GM23338 (cell line): ENCODE data around the gene CAMTA1. TPM values are rescaled to one million over a fixed set of nuclear protein-coding genes. Genes with fewer than 3 reads are reported as not detected.

Experiments
- ATAC-seq: fragments of 200-7000 bp; cut with Tn5 transposase; 3 replicates; pipeline ENCODE4 v1.9.1; 2020
- DNase-seq: peaks from one replicate; pipeline ENCODE4 v3.0.0-alpha.2; 2015; ENCODE audit warnings: low spot score
- H2AFZ ChIP-seq: fragments of 200-600 bp; sonication (generic); 2 replicates; pipeline ENCODE4 v1.8.0; 2016; ENCODE audit warnings: antibody characterized with exemption, mild to moderate bottlenecking, moderate library complexity
- H3F3A ChIP-seq: fragments of 200-600 bp; sonication (generic); replicated peaks from 2 replicates; pipeline ENCODE4 v1.8.0; 2017; ENCODE audit warnings: antibody characterized with exemption, mixed run types, low read depth
- H3K27ac ChIP-seq: fragments of 200-600 bp; sonication (generic); 2 replicates; pipeline ENCODE4 v1.6.1; 2016; ENCODE audit warnings: low read depth
- H3K27me3 ChIP-seq: fragments of 200-600 bp; sonication (generic); 2 replicates; pipeline ENCODE4 v1.8.0; 2016; ENCODE audit warnings: mild to moderate bottlenecking, mixed run types, moderate library complexity; ENCODE audit not compliant: insufficient read depth
- H3K36me3 ChIP-seq: fragments of 200-600 bp; sonication (generic); 2 replicates; pipeline ENCODE4 v1.8.0; 2016; ENCODE audit warnings: mild to moderate bottlenecking; ENCODE audit not compliant: insufficient read depth
- H3K4me1 ChIP-seq: fragments of 200-600 bp; sonication (generic); 2 replicates; pipeline ENCODE4 v1.8.0; 2016; ENCODE audit warnings: mild to moderate bottlenecking, moderate library complexity; ENCODE audit not compliant: insufficient read depth
- H3K4me2 ChIP-seq: fragments of 200-600 bp; sonication (generic); 2 replicates; pipeline ENCODE4 v1.7.1; 2017; ENCODE audit warnings: mixed run types
- H3K4me3 ChIP-seq: fragments of 200-600 bp; sonication (generic); 2 replicates; pipeline ENCODE4 v1.6.1; 2016; ENCODE audit warnings: mixed run types
- H3K79me2 ChIP-seq: fragments of 200-600 bp; sonication (generic); replicated peaks from 2 replicates; pipeline ENCODE4 v1.8.0; 2017; ENCODE audit warnings: mild to moderate bottlenecking; ENCODE audit not compliant: insufficient read depth
- H3K9me2 ChIP-seq: fragments of 200-600 bp; sonication (generic); 2 replicates; pipeline ENCODE4 v1.8.0; 2017; ENCODE audit not compliant: insufficient read depth
- H4K20me1 ChIP-seq: fragments of 200-600 bp; sonication (generic); replicated peaks from 2 replicates; pipeline ENCODE4 v1.8.0; 2017; ENCODE audit warnings: mild to moderate bottlenecking; ENCODE audit not compliant: insufficient read depth
- H3K27ac Mint-ChIP-seq: 2 replicates; pipeline ENCODE4 v1.8.0; 2020; ENCODE audit warnings: inconsistent platforms, mild to moderate bottlenecking, moderate library complexity, mixed read lengths
- H3K27me3 Mint-ChIP-seq: 3 replicates; pipeline ENCODE4 v1.8.0; 2022; ENCODE audit warnings: low read depth, mild to moderate bottlenecking, moderate library complexity, mixed read lengths, inconsistent platforms; ENCODE audit not compliant: insufficient read depth, poor library complexity
- H3K36me3 Mint-ChIP-seq: 3 replicates; pipeline ENCODE4 v1.8.0; 2021; ENCODE audit warnings: low read depth, mild to moderate bottlenecking, inconsistent platforms, moderate library complexity, mixed read lengths
- H3K4me1 Mint-ChIP-seq: 3 replicates; pipeline ENCODE4 v1.8.0; 2020; ENCODE audit warnings: mild to moderate bottlenecking, inconsistent platforms, mixed read lengths
- H3K4me3 Mint-ChIP-seq: 3 replicates; pipeline ENCODE4 v1.8.0; 2021; ENCODE audit warnings: moderate library complexity, mild to moderate bottlenecking, inconsistent platforms, mixed read lengths
- H3K9me3 Mint-ChIP-seq: 3 replicates; pipeline ENCODE4 v1.8.0; 2020; ENCODE audit warnings: moderate library complexity, mild to moderate bottlenecking, inconsistent platforms, mixed read lengths
- CREB1 ChIP-seq: fragments of 250-450 bp; sonication (Bioruptor Pico); IDR thresholded peaks from 2 replicates; pipeline ENCODE4 v1.5.0; 2020; ENCODE audit warnings: low read depth, mild to moderate bottlenecking, moderate library complexity
- EZH2 ChIP-seq: fragments of 200-600 bp; sonication (generic); IDR thresholded peaks from one replicate; pipeline ENCODE4 v1.8.0; 2017; ENCODE audit warnings: antibody characterized with exemption, mild to moderate bottlenecking, low read depth; ENCODE audit not compliant: unreplicated experiment
- JUNB ChIP-seq: IDR thresholded peaks from one replicate; pipeline ENCODE4 v1.6.1; 2016; ENCODE audit warnings: antibody characterized with exemption; ENCODE audit not compliant: unreplicated experiment
- NANOG ChIP-seq: IDR thresholded peaks from 2 replicates; pipeline ENCODE4 v1.6.1; 2016; ENCODE audit warnings: antibody characterized with exemption, borderline replicate concordance
- POLR2AphosphoS5 ChIP-seq: IDR thresholded peaks from 2 replicates; pipeline ENCODE4 v1.6.1; 2016; ENCODE audit warnings: antibody characterized with exemption, low read depth
- ZNF114 ChIP-seq: fragments of 250-450 bp; sonication (Bioruptor Pico); IDR thresholded peaks from 2 replicates; pipeline ENCODE4 v1.5.0; 2020; ENCODE audit warnings: mild to moderate bottlenecking, moderate library complexity
- polyA plus RNA-seq: library from polyadenylated mRNA; unstranded; fragments of >200 nt; fragmentation: Nextera tagmentation; extraction: Ambion mirVana; gene quantifications from 2 replicates; pipeline ENCODE4 v1.2.1, GENCODE V29; 2016
- total RNA-seq: library from RNA; depleted of rRNA; stranded (reverse); fragments of >200 nt; shearing (Covaris generic); gene quantifications from 2 replicates; pipeline ENCODE4 v1.2.3, GENCODE V29; 2014
- TF ChIP-seq, protein P1 (sequence below), 2 experiments: fragments of 200-600 bp in 1 of 2; sonication (generic) in 1 of 2; conservative IDR thresholded peaks; 2 replicates each; pipeline versions ENCODE4 v1.5.1 to v1.6.1; 2016 to 2017; ENCODE audit warnings: antibody characterized with exemption in 2 of 2, low read depth in 2 of 2, mild to moderate bottlenecking in 2 of 2, moderate library complexity in 1 of 2
- TF ChIP-seq, protein P2 (sequence below): fragments of 250-450 bp; sonication (Bioruptor Pico); IDR thresholded peaks from 2 replicates; pipeline ENCODE4 v1.5.0; 2020; ENCODE audit warnings: mild to moderate bottlenecking, moderate library complexity

CAMTA1 gene
- total and polyA plus RNA-seq, 2 experiments from 2014 or later: 115 to 519 TPM

DNA sequence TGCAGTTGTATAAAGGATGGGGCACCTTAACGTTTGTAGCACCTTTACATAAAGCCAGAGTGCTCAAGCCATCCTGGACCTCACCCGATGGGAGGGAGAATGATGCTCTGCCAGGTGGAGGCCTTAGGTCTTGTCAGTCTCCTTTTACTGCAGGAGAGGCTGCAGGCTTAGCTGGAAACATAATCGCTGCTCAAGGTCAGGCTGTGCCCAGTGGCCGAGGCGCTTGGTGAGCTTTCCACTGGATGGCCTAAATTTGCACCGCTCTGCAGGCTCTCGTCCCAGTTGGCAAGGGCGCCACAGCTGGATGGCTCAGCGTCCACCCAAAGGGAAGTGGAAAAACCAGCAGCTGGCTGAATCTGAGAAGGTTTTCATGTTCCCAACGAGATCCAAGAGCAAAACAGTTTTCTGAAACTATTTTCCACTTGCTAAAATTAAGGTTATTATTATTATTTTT, 438.9 kb downstream of the CAMTA1 start (continued):
- TF ChIP-seq CREB1 (CRISPR knock-in tag): no peak
- TF ChIP-seq ZNF114 (CRISPR knock-in tag): no peak
- no peak for TF ChIP-seq POLR2AphosphoS5
- TF ChIP-seq NANOG: no peak

DNA sequence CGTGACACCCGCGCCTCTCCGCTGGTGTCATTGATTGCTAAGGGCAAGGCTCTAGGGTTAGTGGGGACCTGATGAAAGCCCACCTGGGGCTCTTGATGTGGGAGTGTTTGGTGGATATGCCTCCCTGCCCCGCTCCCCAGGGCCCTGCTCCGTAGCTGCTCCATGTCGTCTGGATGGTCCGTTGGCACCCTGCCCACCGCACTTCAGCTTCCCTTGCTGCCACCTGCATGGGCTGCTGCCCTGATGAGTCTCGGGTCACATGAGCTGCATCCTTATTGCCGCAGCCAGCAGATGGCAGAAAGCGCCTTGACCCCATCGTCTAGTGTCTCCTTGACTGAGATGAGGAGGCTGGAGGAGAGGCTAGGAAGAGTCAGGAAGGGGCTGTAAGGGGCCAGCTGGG, 439.4 kb downstream of the CAMTA1 start:
- Mint-ChIP-seq H3K27ac (no peak overlapping the region), H3K4me3 (no peak overlapping the region), H3K4me1 (peaks cover 2% of the 10 kb centered on the region; the same call in 1 of the 3 replicates), H3K36me3 (no peaks in the 10 kb centered on the region), H3K9me3 (no peaks in the 10 kb centered on the region), H3K27me3 (peaks cover 5% of the 10 kb centered on the region)
- H3F3A ChIP-seq: no peaks in the 10 kb centered on the region
- no peak overlapping the region for H3K4me2 ChIP-seq
- no peak overlapping the region for H2AFZ ChIP-seq
- DNase-seq (peak; percentile 49), ATAC-seq (peak; percentile 80)
- H3K4me3 ChIP-seq: no peak overlapping the region
- no peak overlapping the region for H3K27ac ChIP-seq
- H3K4me1 ChIP-seq: no peaks in the 10 kb centered on the region
- no peaks in the 10 kb centered on the region for H3K36me3 ChIP-seq
- no peaks in the 10 kb centered on the region for H3K9me2 ChIP-seq
- TF ChIP-seq, protein P1, sequence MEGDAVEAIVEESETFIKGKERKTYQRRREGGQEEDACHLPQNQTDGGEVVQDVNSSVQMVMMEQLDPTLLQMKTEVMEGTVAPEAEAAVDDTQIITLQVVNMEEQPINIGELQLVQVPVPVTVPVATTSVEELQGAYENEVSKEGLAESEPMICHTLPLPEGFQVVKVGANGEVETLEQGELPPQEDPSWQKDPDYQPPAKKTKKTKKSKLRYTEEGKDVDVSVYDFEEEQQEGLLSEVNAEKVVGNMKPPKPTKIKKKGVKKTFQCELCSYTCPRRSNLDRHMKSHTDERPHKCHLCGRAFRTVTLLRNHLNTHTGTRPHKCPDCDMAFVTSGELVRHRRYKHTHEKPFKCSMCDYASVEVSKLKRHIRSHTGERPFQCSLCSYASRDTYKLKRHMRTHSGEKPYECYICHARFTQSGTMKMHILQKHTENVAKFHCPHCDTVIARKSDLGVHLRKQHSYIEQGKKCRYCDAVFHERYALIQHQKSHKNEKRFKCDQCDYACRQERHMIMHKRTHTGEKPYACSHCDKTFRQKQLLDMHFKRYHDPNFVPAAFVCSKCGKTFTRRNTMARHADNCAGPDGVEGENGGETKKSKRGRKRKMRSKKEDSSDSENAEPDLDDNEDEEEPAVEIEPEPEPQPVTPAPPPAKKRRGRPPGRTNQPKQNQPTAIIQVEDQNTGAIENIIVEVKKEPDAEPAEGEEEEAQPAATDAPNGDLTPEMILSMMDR (conservative IDR thresholded peaks at IDR 0.05; ENCODE audit: low read depth in 2 of 2): peak; percentile 43 to 85
- TF ChIP-seq EZH2: no peak
- H4K20me1 ChIP-seq: no peaks in the 10 kb centered on the region
- H3K27me3 ChIP-seq: no peaks in the 10 kb centered on the region
- no peaks in the 10 kb centered on the region for H3K79me2 ChIP-seq

DNA sequence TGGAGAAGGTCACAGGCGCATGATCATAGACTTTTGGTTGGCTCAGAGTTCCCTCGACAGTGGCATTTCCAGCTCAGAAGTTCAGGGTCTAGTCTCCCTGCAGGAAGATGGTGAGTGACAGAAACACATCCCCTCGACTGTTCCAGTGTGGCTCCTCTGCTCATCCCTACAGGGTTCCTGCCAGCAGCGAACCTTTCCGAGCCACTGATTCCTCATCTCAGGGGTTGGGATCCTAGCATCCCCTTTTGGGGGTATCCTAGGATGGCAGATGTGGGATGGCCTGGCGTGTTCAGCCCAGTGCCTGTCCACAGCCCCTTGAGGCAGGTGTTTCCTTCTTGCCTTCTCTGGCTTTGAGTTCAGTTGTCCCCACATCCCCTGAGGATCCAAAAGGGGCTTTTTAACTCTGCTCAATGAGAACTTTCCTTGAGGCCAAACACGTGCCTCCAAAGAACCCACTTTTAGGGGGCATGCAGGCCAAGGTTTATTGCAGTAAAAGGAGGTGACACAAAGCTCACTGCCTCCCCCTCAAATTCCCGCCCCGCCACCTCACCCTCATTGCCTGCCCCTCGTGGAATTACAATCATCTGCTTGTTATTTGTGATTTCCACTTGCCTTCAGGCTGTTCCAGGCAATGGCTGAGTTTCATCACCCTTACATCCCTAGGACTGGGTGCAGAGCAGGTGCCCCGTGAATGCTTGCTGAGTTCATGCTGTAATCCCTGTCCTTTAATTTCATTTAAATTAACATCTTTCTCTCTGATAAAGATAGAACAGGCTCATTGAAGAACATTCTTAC, 440.7 kb downstream of the CAMTA1 start:
- H3K4me1 ChIP-seq: no peaks in the 10 kb centered on the region
- H3K4me2 ChIP-seq: no peak overlapping the region
- no peak for DNase-seq
- Mint-ChIP-seq H3K9me3 (no peaks in the 10 kb centered on the region), H3K36me3 (no peaks in the 10 kb centered on the region), H3K4me1 (peaks cover 2% of the 10 kb centered on the region; the same call in 1 of the 3 replicates), H3K27me3 (peaks cover 5% of the 10 kb centered on the region), H3K27ac (no peak overlapping the region), H3K4me3 (no peak overlapping the region)
- H3K9me2 ChIP-seq: no peaks in the 10 kb centered on the region
- ATAC-seq: no peak
- H3K79me2 ChIP-seq: no peaks in the 10 kb centered on the region
- H4K20me1 ChIP-seq: no peaks in the 10 kb centered on the region
- no peaks in the 10 kb centered on the region for H3F3A ChIP-seq
- H3K36me3 ChIP-seq: no peaks in the 10 kb centered on the region
- H3K27me3 ChIP-seq: no peaks in the 10 kb centered on the region
- H2AFZ ChIP-seq: no peak overlapping the region
- H3K4me3 ChIP-seq: no peak overlapping the region
- no peak overlapping the region for H3K27ac ChIP-seq
- TF ChIP-seq POLR2AphosphoS5 (no peak), JUNB (no peak), ZNF114 (CRISPR knock-in tag) (no peak)
- TF ChIP-seq, protein P2, sequence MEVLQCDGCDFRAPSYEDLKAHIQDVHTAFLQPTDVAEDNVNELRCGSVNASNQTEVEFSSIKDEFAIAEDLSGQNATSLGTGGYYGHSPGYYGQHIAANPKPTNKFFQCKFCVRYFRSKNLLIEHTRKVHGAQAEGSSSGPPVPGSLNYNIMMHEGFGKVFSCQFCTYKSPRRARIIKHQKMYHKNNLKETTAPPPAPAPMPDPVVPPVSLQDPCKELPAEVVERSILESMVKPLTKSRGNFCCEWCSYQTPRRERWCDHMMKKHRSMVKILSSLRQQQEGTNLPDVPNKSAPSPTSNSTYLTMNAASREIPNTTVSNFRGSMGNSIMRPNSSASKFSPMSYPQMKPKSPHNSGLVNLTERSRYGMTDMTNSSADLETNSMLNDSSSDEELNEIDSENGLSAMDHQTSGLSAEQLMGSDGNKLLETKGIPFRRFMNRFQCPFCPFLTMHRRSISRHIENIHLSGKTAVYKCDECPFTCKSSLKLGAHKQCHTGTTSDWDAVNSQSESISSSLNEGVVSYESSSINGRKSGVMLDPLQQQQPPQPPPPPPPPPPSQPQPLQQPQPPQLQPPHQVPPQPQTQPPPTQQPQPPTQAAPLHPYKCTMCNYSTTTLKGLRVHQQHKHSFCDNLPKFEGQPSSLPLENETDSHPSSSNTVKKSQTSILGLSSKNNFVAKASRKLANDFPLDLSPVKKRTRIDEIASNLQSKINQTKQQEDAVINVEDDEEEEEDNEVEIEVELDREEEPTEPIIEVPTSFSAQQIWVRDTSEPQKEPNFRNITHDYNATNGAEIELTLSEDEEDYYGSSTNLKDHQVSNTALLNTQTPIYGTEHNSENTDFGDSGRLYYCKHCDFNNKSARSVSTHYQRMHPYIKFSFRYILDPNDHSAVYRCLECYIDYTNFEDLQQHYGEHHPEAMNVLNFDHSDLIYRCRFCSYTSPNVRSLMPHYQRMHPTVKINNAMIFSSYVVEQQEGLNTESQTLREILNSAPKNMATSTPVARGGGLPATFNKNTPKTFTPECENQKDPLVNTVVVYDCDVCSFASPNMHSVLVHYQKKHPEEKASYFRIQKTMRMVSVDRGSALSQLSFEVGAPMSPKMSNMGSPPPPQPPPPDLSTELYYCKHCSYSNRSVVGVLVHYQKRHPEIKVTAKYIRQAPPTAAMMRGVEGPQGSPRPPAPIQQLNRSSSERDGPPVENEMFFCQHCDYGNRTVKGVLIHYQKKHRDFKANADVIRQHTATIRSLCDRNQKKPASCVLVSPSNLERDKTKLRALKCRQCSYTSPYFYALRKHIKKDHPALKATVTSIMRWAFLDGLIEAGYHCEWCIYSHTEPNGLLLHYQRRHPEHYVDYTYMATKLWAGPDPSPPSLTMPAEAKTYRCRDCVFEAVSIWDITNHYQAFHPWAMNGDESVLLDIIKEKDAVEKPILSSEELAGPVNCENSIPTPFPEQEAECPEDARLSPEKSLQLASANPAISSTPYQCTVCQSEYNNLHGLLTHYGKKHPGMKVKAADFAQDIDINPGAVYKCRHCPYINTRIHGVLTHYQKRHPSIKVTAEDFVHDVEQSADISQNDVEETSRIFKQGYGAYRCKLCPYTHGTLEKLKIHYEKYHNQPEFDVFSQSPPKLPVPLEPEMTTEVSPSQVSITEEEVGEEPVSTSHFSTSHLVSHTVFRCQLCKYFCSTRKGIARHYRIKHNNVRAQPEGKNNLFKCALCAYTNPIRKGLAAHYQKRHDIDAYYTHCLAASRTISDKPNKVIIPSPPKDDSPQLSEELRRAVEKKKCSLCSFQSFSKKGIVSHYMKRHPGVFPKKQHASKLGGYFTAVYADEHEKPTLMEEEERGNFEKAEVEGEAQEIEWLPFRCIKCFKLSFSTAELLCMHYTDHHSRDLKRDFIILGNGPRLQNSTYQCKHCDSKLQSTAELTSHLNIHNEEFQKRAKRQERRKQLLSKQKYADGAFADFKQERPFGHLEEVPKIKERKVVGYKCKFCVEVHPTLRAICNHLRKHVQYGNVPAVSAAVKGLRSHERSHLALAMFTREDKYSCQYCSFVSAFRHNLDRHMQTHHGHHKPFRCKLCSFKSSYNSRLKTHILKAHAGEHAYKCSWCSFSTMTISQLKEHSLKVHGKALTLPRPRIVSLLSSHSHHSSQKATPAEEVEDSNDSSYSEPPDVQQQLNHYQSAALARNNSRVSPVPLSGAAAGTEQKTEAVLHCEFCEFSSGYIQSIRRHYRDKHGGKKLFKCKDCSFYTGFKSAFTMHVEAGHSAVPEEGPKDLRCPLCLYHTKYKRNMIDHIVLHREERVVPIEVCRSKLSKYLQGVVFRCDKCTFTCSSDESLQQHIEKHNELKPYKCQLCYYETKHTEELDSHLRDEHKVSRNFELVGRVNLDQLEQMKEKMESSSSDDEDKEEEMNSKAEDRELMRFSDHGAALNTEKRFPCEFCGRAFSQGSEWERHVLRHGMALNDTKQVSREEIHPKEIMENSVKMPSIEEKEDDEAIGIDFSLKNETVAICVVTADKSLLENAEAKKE (CRISPR knock-in tag): no peak
- TF ChIP-seq, protein P1 (conservative IDR thresholded peaks at IDR 0.05; ENCODE audit: low read depth in 2 of 2): no peak
